Heart left ventricle (tissue), 16 donors: ENCODE results near the gene CHN1. TPM values are rescaled to one million over a fixed set of nuclear protein-coding genes. Genes with fewer than 3 reads are reported as not detected.

Source experiments
- ATAC-seq, 4 donors: fragments of 200-7000 bp; cut with Tn5 transposase; one replicate each; pipeline ENCODE4 v1.9.1; 2020 to 2022; ENCODE audit warnings: moderate library complexity in 4 of 4, mild to moderate bottlenecking in 3 of 4, moderate number of reproducible peaks in 1 of 4
- DNase-seq, 5 donors: peaks; one replicate each; pipeline ENCODE4 v3.0.0-alpha.2; 2020
- H3K27ac ChIP-seq, 12 donors: fragments of 200-600 bp; sonication (generic) in 4 of 12; one replicate each; pipeline versions ENCODE4 v1.5.0 to v1.8.0; 2016 to 2022; ENCODE audit warnings: mild to moderate bottlenecking in 2 of 12
- H3K27me3 ChIP-seq, 9 donors: fragments of 200-600 bp; sonication (generic) in 2 of 9; one replicate each; pipeline versions ENCODE4 v1.5.1 to v1.8.0; 2016 to 2022; ENCODE audit warnings: mild to moderate bottlenecking in 3 of 9
- H3K36me3 ChIP-seq, 9 donors: fragments of 200-600 bp; sonication (generic) in 2 of 9; one replicate each; pipeline versions ENCODE4 v1.5.0 to v1.8.0; 2018 to 2022; ENCODE audit warnings: mild to moderate bottlenecking in 2 of 9
- H3K4me1 ChIP-seq, 12 donors: fragments of 200-600 bp; sonication (generic) in 4 of 12; one replicate each; pipeline versions ENCODE4 v1.5.0 to v1.8.0; 2016 to 2022; ENCODE audit warnings: mild to moderate bottlenecking in 3 of 12
- H3K4me3 ChIP-seq, 12 donors: fragments of 200-600 bp; sonication (generic) in 4 of 12; one replicate each; pipeline versions ENCODE4 v1.5.0 to v1.8.0; 2017 to 2022; ENCODE audit warnings: mild to moderate bottlenecking in 9 of 12, moderate library complexity in 4 of 12
- H3K9me3 ChIP-seq, 12 donors: fragments of 200-600 bp; sonication (generic) in 4 of 12; one replicate each; pipeline versions ENCODE4 v1.5.0 to v1.8.0; 2016 to 2022; ENCODE audit warnings: mild to moderate bottlenecking in 1 of 12
- CTCF ChIP-seq, 12 donors: fragments of 200-600 bp; sonication (generic) in 4 of 12; IDR thresholded peaks; one replicate each; pipeline versions ENCODE4 v1.5.0 to v1.8.0; 2018 to 2022; ENCODE audit warnings: antibody characterized with exemption in 12 of 12, mild to moderate bottlenecking in 5 of 12
- POLR2A ChIP-seq, 2 donors: fragments of 450-650 bp; IDR thresholded peaks; one replicate each; pipeline ENCODE4 v1.6.1; 2017; ENCODE audit warnings: antibody characterized with exemption in 2 of 2, mild to moderate bottlenecking in 2 of 2, moderate library complexity in 2 of 2
- WGBS, 4 donors: extraction: QIAGEN DNeasy Blood & Tissue Kit in 2 of 4; methylation state at CpG; one replicate each; pipeline versions ENCODE4 v1.1.5 to v1.1.7; 2013 to 2018; 5-methylcytosine and 5-hydroxymethylcytosine counted together
- intact Hi-C, 10 donors: fragments of 100-400 bp; cut with DNase I; formaldehyde crosslinking; loops; one replicate each; pipeline versions ENCODE4 v1.11.1 to v1.14.2; 2022
- polyA plus RNA-seq, 2 donors: library from polyadenylated mRNA; stranded (reverse); fragments of 200-250 nt; gene quantifications; one replicate each; pipeline ENCODE4 v1.2.3, GENCODE V29; 2013
- total RNA-seq, 9 donors: library from RNA; depleted of rRNA in 2 of 9; stranded (reverse); fragments of >200 nt in 2 of 9; fragmentation: NEBNext Ultra II Directional in 3 of 9; extraction: Animal tissue kit (Norgen Biotek cat#: 25700) in 3 of 9; gene quantifications; one replicate each; pipeline versions ENCODE4 v1.1.0 to v1.2.4, GENCODE V29; 2016 to 2023
- donor health status: ischemic (EF 13 %, LVEDD 7.1; RV severe dilation, severe dysfunction).
- donor health status: healthy with polysubstance abuse.
- donor health status: DM: no; HTN: yes; CAD: no.
- donor health status: DM: no; HTN: no; CAD: no.
- donor health status: ischemic (EF 25% LVEDD 6.9; RV normal size, moderate dysfunction).
- donor health status: ischemic (EF 25% LVEDD 5.7; RV mildly dilated, moderate dysfunction).
- donor health status: healthy.
- donor health status: DM: yes; HTN: yes; CAD: no.
- donor health status: ischemic (EF 35%, LVEDD 5.7; RV mildly dilated, moderate dysfunction).
- donor health status: nonischemic (EF 11% LVEDD 7.7; RV severe dilation, severe dysfunction).
- donor health status: DM: yes; HTN: yes; CAD: no.
- donor health status: PGD.
- donor health status: ischemic (EF 29% LVEDD 5.4; RV normal size, mild dysfunction).
- donor health status: nonischemic (EF 23%, LVEDD 6.1; RV moderate dilation, normal function).

Gene CHN1
- total and polyA plus RNA-seq, 11 donors, result 6.9 to 24.3 (median 19.2) TPM

GRCh38 chr2:174839662-174840061 is 165.5 kb downstream of the CHN1 start:
- H3K27me3 ChIP-seq, result no peaks in the 10 kb centered on the region
- 85 to 88% (median 86%) methylated on average over 3 of the region's 3 CpGs for WGBS, 4 donors
- DNase-seq (no peak), ATAC-seq (no peak)
- no peaks in the 10 kb centered on the region for H3K36me3 ChIP-seq
- intact Hi-C loops, result no loop called here
- TF ChIP-seq CTCF (IDR thresholded peaks at IDR 0.05) (no peak), POLR2A (IDR thresholded peaks at IDR 0.05) (no peak)
- H3K27ac ChIP-seq, result no peak overlapping the region
- peaks cover 0 to 37% (median 25%) of the 10 kb centered on the region in 12 donors for H3K4me1 ChIP-seq
- H3K9me3 ChIP-seq, result peaks cover 0 to 4% (median 0%) of the 10 kb centered on the region in 12 donors
- no peak overlapping the region for H3K4me3 ChIP-seq

- no peaks in the 10 kb centered on the region for H3K36me3 ChIP-seq
- intact Hi-C loops, result no loop called here
Measured at GRCh38 chr2:174836995-174837390, 168.2 kb downstream of the CHN1 start.

GRCh38 chr2:174836377-174836994 is 168.7 kb downstream of the CHN1 start:
- Histone ChIP-seq H3K27me3 (no peaks in the 10 kb centered on the region), H3K4me3 (no peak overlapping the region), H3K9me3 (peaks cover 0 to 15% (median 0%) of the 10 kb centered on the region in 12 donors), H3K36me3 (no peaks in the 10 kb centered on the region), H3K4me1 (peaks cover 0 to 21% (median 10%) of the 10 kb centered on the region in 12 donors), H3K27ac (peak overlapping the region in 3 of 12 donors; percentile 28 to 58 (median 34))
- TF ChIP-seq CTCF (IDR thresholded peaks at IDR 0.05) (no peak), POLR2A (IDR thresholded peaks at IDR 0.05) (no peak)
- 75 to 81% (median 80%) methylated on average over 3 of the region's 3 CpGs for WGBS, 4 donors
- DNase-seq (peak in 1 of 5 donors; percentile 26), ATAC-seq (peak; percentile 65 to 85 (median 72))
- intact Hi-C loops, result no loop called here

More at GRCh38 chr2:174836995-174837390, 168.2 kb downstream of the CHN1 start:
- Histone ChIP-seq H3K27ac (peak overlapping the region in 3 of 12 donors; percentile 28 to 58 (median 34)), H3K27me3 (no peaks in the 10 kb centered on the region), H3K9me3 (peaks cover 0 to 15% (median 0%) of the 10 kb centered on the region in 12 donors), H3K4me1 (peaks cover 0 to 21% (median 10%) of the 10 kb centered on the region in 12 donors), H3K4me3 (no peak overlapping the region)
- ATAC-seq, result peak in 2 of 4 donors; percentile 9 to 34
- WGBS, 4 donors, result 93 to 100% (median 98%) methylated on average over 1 of the region's 1 CpG
- no peak for DNase-seq
- no peak for TF ChIP-seq POLR2A (IDR thresholded peaks at IDR 0.05)
- TF ChIP-seq CTCF (IDR thresholded peaks at IDR 0.05), result no peak

GRCh38 chr2:174835797-174836255 is 169.4 kb downstream of the CHN1 start:
- 77 to 89% (median 84%) methylated on average over 2 of the region's 2 CpGs for WGBS, 4 donors
- H3K4me3 ChIP-seq, result no peak overlapping the region
- TF ChIP-seq CTCF (IDR thresholded peaks at IDR 0.05) (no peak), POLR2A (IDR thresholded peaks at IDR 0.05) (no peak)
- no peaks in the 10 kb centered on the region for H3K27me3 ChIP-seq
- H3K9me3 ChIP-seq, result peaks cover 0 to 15% (median 0%) of the 10 kb centered on the region in 12 donors
- H3K4me1 ChIP-seq, result peaks cover 0 to 16% (median 9%) of the 10 kb centered on the region in 12 donors
- ATAC-seq (no peak), DNase-seq (no peak)
- intact Hi-C loops, result no loop called here
- no peak overlapping the region for H3K27ac ChIP-seq
- H3K36me3 ChIP-seq, result no peaks in the 10 kb centered on the region
